Choroid plexus epithelial cell (primary cell): ENCODE measurements around the gene OAS3.

Experiments
- DNase-seq: peaks from one replicate; pipeline ENCODE4 v3.0.0-alpha.2; 2010; ENCODE audit warnings: low read depth
- H3K4me3 ChIP-seq: 2 replicates; pipeline ENCODE4 v1.5.1; 2011; ENCODE audit warnings: low read depth, mild to moderate bottlenecking, control low read depth, low read length, moderate library complexity
- CTCF ChIP-seq: conservative IDR thresholded peaks from 2 replicates; pipeline ENCODE4 v1.5.1; 2011; ENCODE audit warnings: low read depth, mild to moderate bottlenecking, control low read depth, inconsistent platforms, low read length, moderate library complexity

Gene OAS3

GRCh38 chr12:113016796-113017195 is 78.5 kb downstream of the OAS3 start:
- TF ChIP-seq CTCF = no peak
- no peak for DNase-seq
- no peak overlapping the region for H3K4me3 ChIP-seq

GRCh38 chr12:113019025-113019424 is 80.8 kb downstream of the OAS3 start:
- no peak for DNase-seq
- no peak for TF ChIP-seq CTCF
- H3K4me3 ChIP-seq = no peak overlapping the region

GRCh38 chr12:113021500-113021899 is 83.2 kb downstream of the OAS3 start:
- no peak for TF ChIP-seq CTCF
- no peak overlapping the region for H3K4me3 ChIP-seq
- no peak for DNase-seq
